Right ventricle myocardium superior (tissue), 1 donor: ENCODE data around the gene SPRED1. TPM values are rescaled to one million over a fixed set of nuclear protein-coding genes. Genes with fewer than 3 reads are reported as not detected.

Experiments
- ATAC-seq: fragments of 200-7000 bp; cut with Tn5 transposase; one replicate; pipeline ENCODE4 v1.9.1; 2020; ENCODE audit warnings: mild to moderate bottlenecking; ENCODE audit not compliant: poor library complexity
- DNase-seq: peaks from one replicate; pipeline ENCODE4 v3.0.0-alpha.2; 2020
- intact Hi-C: fragments of 100-400 bp; cut with DNase I; formaldehyde crosslinking; loops from one replicate; pipeline ENCODE4 v1.11.2; 2022
- total RNA-seq: library from RNA; stranded (reverse); fragmentation: NEBNext Ultra II Directional; extraction: Animal tissue kit (Norgen Biotek cat#: 25700); gene quantifications from one replicate; pipeline ENCODE4 v1.2.1, GENCODE V29; 2021
- donor health status: DM: no; HTN: yes; CAD: no; lungs with severe emphysema.

Gene SPRED1
- total RNA-seq, 1 donor from 2014 or later = 9.8 TPM

DNA sequence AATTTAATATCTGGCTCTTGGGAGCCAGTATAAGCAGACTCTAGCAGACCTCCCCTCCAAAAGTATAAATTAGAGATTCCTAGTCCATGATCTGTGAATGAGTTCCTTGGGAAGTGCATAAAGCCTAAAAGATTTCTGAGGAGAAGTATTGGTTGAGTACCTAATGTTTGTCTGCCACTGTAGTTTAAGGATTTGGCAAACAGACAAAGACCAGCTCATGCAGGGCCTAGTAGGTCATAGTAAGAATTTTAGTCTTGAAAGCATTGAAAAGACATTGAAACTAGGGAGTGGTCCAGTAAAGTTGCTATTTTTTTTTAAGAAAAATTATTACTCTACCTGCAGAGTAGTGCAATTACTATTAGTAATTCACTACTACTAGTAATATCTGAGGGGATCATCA lies 67.5 kb downstream of the SPRED1 start:
- ATAC-seq = no peak
- intact Hi-C loops = no loop called here
- no peak for DNase-seq

DNA sequence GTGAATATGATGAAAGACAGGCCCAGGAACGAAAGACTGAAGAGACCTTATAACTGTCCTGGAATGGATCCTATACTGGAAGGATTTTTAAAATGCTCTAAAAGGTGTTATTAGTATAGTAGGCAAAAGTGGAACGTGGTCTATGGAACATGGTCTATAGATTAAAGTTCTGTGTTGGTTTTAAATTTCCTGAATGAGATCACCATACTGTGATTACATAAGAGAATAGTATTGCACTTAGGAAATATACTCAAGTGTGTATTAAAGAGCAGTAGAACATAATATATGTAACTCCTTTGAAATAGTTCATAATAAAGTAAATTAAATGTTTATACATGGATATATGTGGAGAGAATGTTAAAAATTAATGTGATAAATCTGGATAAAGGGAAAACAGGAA lies 68.2 kb downstream of the SPRED1 start:
- ATAC-seq = no peak
- no peak for DNase-seq
- intact Hi-C loops = no loop called here

- intact Hi-C loops = no loop called here
- DNase-seq = no peak
- no peak for ATAC-seq
Observed at GRCh38 chr15:38323895-38324294, 71.3 kb downstream of the SPRED1 start.

DNA sequence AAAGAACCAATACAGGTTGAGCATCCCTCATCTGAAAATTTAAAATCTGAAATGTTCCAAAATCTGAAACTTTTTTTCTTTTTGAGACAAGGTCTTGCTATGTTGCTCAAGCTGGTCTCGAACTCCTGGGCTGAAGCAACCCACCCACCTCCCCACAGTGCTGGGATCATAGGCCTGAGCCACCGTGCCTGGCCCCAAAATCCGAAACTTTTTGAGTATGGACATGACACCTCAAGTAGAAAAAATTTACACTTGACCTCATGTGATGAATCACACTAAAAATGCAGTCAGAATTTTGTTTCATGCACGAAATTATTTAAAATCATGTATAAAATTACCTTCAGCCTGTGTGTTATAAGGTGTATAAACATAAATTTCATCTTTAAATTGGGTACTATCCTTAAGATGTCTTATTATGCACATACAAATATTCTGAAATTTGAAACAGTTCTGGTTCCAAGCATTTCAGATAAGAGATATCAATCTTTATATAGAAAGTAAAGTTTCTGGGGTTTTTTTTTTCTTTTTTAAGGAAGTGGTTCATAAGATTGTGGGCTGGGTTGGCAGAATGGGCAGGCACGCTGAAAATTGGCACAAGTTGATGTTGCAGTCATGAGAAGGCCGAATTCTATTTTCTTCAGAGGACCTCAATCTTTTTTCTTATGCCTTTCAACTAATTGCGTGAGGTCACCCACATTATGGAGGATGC lies 72.5 kb downstream of the SPRED1 start:
- intact Hi-C loops = no loop called here

GRCh38 chr15:38325648-38325990 lies 73.0 kb downstream of the SPRED1 start:
- ATAC-seq (no peak), DNase-seq (no peak)
- intact Hi-C loops = no loop called here

More for the DNA sequence above, 72.5 kb downstream of the SPRED1 start:
- ATAC-seq (no peak), DNase-seq (no peak)

- no peak for DNase-seq
- intact Hi-C loops = no loop called here
- ATAC-seq = no peak
Observed at GRCh38 chr15:38332711-38333110, 80.1 kb downstream of the SPRED1 start.

DNA sequence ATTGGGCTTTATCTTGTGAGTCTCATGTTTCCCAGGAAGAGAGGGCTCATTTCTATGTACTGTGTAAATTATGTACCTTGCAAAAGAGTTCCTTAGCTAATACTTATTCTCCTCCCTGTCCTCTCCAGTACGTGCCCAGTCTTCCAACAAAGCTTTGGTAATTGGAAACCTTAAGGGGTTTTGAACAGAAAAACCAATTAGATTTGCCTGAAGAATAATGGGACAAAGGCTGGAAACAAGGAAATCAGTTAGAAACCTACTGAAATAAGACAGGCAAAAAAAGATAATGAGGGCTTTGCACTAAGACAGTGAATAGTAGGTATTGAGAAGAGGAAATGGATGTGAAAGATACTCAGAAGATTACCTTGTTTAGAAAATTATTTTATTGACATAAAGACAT lies 82.5 kb downstream of the SPRED1 start:
- ATAC-seq (no peak), DNase-seq (no peak)
- intact Hi-C loops = no loop called here

DNA sequence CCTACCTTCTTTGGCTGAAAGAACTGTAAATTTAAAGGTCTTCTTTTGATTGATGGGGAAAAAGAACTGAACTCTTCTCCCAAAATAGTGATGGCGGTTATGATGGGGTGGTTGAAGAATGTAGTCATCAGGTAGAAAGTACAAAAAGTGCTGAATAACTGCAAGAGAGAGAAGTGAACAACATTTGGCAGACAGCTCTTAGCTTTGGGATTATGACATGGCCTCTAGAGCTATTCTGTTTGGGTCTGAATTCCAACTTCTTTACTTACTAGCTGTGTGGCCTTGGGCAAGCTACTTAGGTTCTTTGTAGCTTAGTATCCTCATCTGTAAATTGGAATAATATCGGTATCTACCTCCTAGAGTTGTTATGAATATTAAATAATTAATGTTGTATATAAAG lies 91.7 kb downstream of the SPRED1 start:
- ATAC-seq = no peak
- DNase-seq = no peak
- intact Hi-C loops = loop anchor here (10.0 kb wide), 1 partner anchor 90 kb away; the partner anchor contains the start of gene SPRED1

DNA sequence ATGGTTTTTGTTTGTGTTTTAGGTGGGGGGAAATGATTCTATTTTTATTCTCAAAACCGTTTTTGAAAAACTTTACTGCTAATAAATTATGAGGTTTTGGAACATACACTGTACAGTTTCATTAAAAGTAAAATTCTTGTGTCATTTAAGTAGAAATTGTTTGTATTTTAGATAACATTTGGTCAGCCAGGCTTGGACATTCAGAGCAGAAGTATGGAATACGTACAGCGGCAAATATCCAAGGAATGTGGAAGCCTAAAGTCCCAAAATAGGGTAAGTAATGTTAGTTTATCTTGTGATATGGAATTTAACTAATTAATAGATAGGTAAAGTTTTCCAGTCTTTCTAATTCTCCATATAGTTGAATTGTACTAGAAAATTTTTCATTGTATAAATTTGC lies 96.6 kb downstream of the SPRED1 start:
- intact Hi-C loops = loop anchor here (10.0 kb wide), 1 partner anchor 94 kb away; the partner anchor contains the start of gene SPRED1
- ATAC-seq = no peak
- DNase-seq = no peak

- ATAC-seq (no peak), DNase-seq (no peak)
- intact Hi-C loops = loop anchor here (10.0 kb wide), 1 partner anchor 277 kb away; no protein-coding TSS in a partner anchor
Observed at GRCh38 chr15:38351466-38351865, 98.8 kb downstream of the SPRED1 start.

- DNase-seq (peak; percentile 55), ATAC-seq (peak; percentile 81)
- intact Hi-C loops = loop anchor here (10.0 kb wide), 1 partner anchor 280 kb away; no protein-coding TSS in a partner anchor
Observed at GRCh38 chr15:38354315-38354929, 101.8 kb downstream of the SPRED1 start.

DNA sequence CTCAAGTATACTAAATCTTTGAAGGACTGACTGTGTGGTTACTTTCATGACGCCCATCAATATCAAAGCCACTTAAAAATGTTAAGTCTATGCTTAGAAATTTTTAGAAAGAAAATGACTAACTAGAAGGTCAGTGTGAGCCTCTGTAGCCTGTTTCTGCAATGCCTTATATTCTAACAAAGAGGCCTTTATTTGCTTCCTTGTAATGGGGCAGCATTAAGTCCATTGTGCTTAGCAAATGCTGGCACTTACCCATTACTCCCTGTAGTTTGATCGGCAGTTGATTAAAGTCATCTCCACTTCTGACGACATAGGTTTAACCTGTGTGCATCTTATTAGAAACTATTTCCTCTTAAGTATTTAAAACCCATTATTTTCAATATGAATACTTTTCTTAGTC lies 109.7 kb downstream of the SPRED1 start:
- no peak for DNase-seq
- intact Hi-C loops = no loop called here
- no peak for ATAC-seq

DNA sequence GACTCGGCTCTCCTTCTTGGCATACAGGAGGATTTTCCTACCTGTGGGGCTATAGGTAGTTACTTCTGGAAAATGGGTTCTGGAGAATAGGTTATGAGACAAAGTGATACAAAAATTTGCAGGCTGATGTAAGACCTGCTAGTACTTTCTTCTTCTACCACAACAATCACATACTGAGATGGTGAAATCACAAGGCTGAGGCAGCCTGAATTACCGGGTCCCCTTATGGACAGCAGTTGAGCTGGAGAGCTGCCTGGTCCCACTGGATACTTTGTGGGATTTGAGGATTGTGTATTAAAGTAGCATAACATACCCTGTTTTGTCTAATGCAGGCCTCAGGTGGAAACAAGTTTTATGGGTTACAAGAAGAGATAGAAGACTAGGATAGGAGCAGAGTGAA lies 114.8 kb downstream of the SPRED1 start:
- intact Hi-C loops = no loop called here
- DNase-seq = no peak

DNA sequence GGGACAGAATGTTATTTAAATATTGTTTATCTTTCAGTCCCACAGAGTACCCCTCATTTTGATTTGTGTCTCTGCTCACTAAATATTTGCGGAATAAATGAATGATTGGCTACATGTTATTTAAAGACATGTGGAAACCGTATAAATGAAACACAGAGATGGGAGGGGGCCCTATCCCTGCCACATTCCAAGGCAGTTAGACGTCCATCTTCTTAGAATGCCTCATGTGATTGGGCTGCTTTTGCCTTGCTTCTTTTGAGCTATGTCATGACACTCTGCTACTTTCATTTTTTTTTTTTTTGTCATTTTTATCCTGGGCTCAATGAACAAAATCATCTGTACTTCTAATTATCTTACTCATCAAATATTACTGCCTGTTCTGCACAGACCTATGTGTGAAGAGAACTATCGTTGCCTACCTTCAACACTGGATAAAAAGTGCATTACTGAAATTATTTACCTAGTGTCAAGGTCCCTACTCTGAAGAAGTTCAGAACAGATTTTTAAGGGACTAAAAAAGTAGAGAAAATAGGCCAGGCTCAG lies 117.4 kb downstream of the SPRED1 start:
- intact Hi-C loops = no loop called here
- ATAC-seq (no peak), DNase-seq (no peak)

More for the DNA sequence above, 114.8 kb downstream of the SPRED1 start:
- no peak for ATAC-seq

DNA sequence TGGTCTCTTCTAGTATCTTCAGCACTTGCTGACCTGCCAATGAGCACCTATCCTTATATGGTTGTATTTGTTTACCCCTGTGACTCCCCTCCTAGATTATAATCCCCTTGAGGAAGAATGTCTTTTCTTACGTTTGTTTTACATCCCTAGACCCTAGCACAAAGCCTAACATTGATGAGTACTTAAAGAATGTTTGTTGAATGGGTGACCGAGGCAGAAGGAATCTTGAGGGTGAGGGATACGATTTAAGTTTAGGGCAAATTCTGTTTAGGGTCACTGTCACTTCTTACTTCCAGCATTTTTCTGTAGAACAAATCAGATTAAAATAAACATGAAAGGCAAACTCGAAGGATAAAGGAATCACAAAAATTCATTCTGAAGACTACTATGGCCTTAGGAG lies 120.4 kb downstream of the SPRED1 start:
- intact Hi-C loops = no loop called here
- no peak for ATAC-seq

DNA sequence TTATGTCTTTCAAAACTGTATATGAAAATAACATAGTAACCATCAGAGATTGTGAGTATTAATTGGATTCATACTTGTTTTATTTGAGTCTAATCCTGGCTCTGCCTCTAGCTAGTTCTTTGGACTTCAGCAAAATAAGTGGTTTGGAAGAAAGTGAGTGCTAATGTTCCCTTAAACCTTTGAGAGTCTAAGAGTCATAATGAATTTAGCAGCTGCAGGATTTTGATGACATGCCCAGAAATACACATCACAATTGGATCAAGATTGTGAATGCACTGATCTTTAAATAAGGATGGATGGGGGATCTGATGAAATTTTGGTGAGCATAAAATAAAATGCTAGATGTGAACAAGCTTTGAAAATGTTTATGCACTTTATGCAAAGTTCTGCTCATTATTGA lies 121.4 kb downstream of the SPRED1 start:
- intact Hi-C loops = no loop called here
- ATAC-seq = peak; percentile 18
- no peak for DNase-seq

More for the DNA sequence above, 120.4 kb downstream of the SPRED1 start:
- DNase-seq = no peak

- no peak for DNase-seq
- intact Hi-C loops = no loop called here
- no peak for ATAC-seq
Observed at GRCh38 chr15:38374556-38374955, 121.9 kb downstream of the SPRED1 start.

DNA sequence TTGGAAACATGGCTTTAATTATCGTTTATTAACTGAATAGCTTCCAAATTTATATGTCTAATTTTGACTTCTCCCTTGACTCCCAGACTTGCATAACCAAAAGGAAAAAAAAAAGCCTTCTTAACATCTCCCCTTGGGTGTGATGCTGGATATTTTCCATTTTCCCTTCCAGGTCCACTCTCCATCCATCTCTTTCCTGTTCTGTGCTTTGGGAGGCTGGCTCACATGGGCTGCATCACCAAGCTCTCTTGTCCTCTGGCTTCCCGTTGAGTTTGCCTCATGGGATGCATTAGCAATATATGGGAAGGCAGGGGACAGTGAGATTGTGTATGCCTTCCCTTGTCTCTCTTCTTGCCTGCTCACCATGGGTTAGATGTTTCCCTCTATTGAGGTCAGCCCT lies 123.4 kb downstream of the SPRED1 start:
- no peak for DNase-seq
- peak; percentile 35 for ATAC-seq
- intact Hi-C loops = no loop called here

- DNase-seq = no peak
Observed at GRCh38 chr15:38377636-38378035, 125.0 kb downstream of the SPRED1 start.

DNA sequence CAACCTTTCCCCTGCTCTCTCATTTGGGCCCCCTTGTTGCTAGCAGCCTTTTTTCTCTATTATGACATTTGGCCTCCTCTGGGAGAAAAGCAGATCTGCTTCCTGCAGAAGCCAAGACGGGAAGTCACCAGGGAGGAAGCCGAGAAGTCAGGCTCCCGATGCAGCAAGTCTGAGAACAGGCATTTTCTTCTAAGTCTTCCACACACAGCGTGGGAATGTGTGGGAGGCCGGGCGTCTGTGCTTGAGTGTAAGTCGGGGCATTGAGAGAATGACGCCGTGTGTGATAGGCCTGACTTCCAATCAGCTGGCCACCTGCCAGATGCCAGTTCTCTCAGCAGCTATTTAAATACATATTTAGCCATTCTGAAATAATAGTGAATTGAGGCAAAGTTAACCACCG lies 125.5 kb downstream of the SPRED1 start:
- peak; percentile 80 for DNase-seq
- peak; percentile 85 for ATAC-seq
- intact Hi-C loops = no loop called here

More at GRCh38 chr15:38377636-38378035, 125.0 kb downstream of the SPRED1 start:
- ATAC-seq = peak; percentile 53
- intact Hi-C loops = no loop called here
